HepG2 (cell line): ENCODE measurements around the gene CACNA2D1. TPM values are rescaled to one million over a fixed set of nuclear protein-coding genes. Genes with fewer than 3 reads are reported as not detected.

Experiments
- ATAC-seq: fragments of 200-7000 bp; cut with Tn5 transposase; 3 replicates; pipeline ENCODE4 v1.9.1; 2020; ENCODE audit warnings: mild to moderate bottlenecking, moderate library complexity
- BruUV-seq: library from RNA; stranded (reverse); fragments of 400-500 nt; replicated peaks from 2 replicates; lab custom pipeline; 2021; lab: Mats Ljungman, UMichigan
- CTCF ChIA-PET: fragments of 300-600 bp; formaldehyde crosslinking; extraction: SDS; loops from one replicate; lab custom pipeline; 2021; ENCODE audit warnings: low total read pairs, inconsistent platforms, low intra/inter-chr PET ratio; lab: Yijun Ruan, JAX
- POLR2A ChIA-PET: fragments of 350-600 bp; sonication (Branson Sonifier 250); formaldehyde crosslinking; loops from one replicate; lab custom pipeline; 2020; ENCODE audit warnings: antibody characterized with exemption, inconsistent platforms; lab: Yijun Ruan, JAX
- DNase-seq: peaks from one replicate; pipeline ENCODE4 v3.0.0-alpha.2; 2015; ENCODE audit warnings: low spot score
- FAIRE-seq: peaks from 3 replicates; lab custom pipeline; 2011; peaks lifted over from hg19 to GRCh38; lab: Jason Lieb, UNC
- H2AFZ ChIP-seq: one replicate; pipeline ENCODE4 v1.6.1; 2011; ENCODE audit warnings: low read length, inconsistent platforms
- H3K27ac ChIP-seq: fragments of 300-600 bp; 3 replicates; pipeline ENCODE4 v1.8.0; 2011; ENCODE audit warnings: mixed run types, mild to moderate bottlenecking, mixed read lengths, low read length, inconsistent platforms; ENCODE audit not compliant: insufficient read depth; ENCODE audit errors: extremely low read length
- H3K27me3 ChIP-seq, 2 experiments: fragments of 200-600 bp in 1 of 2; 2 replicates in 1 of 2; 3 replicates in 1 of 2; pipeline versions ENCODE4 v1.6.0 to v1.8.0; 2011; ENCODE audit warnings: low read length in 2 of 2, mild to moderate bottlenecking in 2 of 2, moderate library complexity in 2 of 2, inconsistent platforms in 1 of 2; ENCODE audit not compliant: insufficient read depth in 2 of 2, control insufficient read depth in 1 of 2
- H3K36me3 ChIP-seq, 2 experiments: fragments of 200-600 bp in 1 of 2; replicated peaks in 1 of 2; 2 replicates in 1 of 2; 3 replicates in 1 of 2; pipeline versions ENCODE4 v1.5.1 to v1.8.0; 2011; ENCODE audit warnings: low read length in 2 of 2, inconsistent platforms in 1 of 2; ENCODE audit not compliant: insufficient read depth in 2 of 2, control insufficient read depth in 1 of 2
- H3K4me1 ChIP-seq: 2 replicates; pipeline ENCODE4 v1.5.1; 2012; ENCODE audit warnings: low read length, inconsistent platforms; ENCODE audit not compliant: insufficient read depth
- H3K4me2 ChIP-seq: 2 replicates; pipeline ENCODE4 v1.6.0; 2011; ENCODE audit warnings: low read depth, low read length, inconsistent platforms
- H3K4me3 ChIP-seq, 3 experiments: fragments of 200-600 bp in 1 of 3; sonication (generic), shearing (Covaris generic) in 1 of 3; replicated peaks in 1 of 3; 2 replicates each; pipeline ENCODE4 v1.5.1; 2011 to 2016; ENCODE audit warnings: low read length in 3 of 3, inconsistent platforms in 2 of 3, low read depth in 2 of 3, mild to moderate bottlenecking in 2 of 3, control low read depth in 1 of 3, mixed read lengths in 1 of 3; ENCODE audit not compliant: insufficient read depth in 1 of 3
- H3K79me2 ChIP-seq: one replicate; pipeline ENCODE4 v1.6.1; 2011; ENCODE audit warnings: low read length, inconsistent platforms; ENCODE audit not compliant: insufficient read depth
- H3K9ac ChIP-seq: 2 replicates; pipeline ENCODE4 v1.6.0; 2011; ENCODE audit warnings: mild to moderate bottlenecking, low read depth, low read length, inconsistent platforms; ENCODE audit not compliant: insufficient read depth
- H3K9me3 ChIP-seq: 2 replicates; pipeline ENCODE4 v1.5.1; 2012; ENCODE audit warnings: mild to moderate bottlenecking, low read length
- H4K20me1 ChIP-seq: 2 replicates; pipeline ENCODE4 v1.6.0; 2011; ENCODE audit warnings: inconsistent platforms, mild to moderate bottlenecking, low read length, moderate library complexity; ENCODE audit not compliant: insufficient read depth
- KDM2A ChIP-seq: sonication (generic); formaldehyde crosslinking; IDR thresholded peaks from 2 replicates; pipeline ENCODE4 v1.4.0; 2020; ENCODE audit warnings: low read depth, missing genetic modification reagents, borderline replicate concordance
- KLF6 ChIP-seq: IDR thresholded peaks from 2 replicates; pipeline ENCODE4 v1.8.0; 2016; ENCODE audit warnings: missing biosample characterization, missing genetic modification reagents
- SUZ12 ChIP-seq: fragments of 150-350 bp; IDR thresholded peaks from 2 replicates; pipeline ENCODE4 v1.6.1; 2014; ENCODE audit warnings: low read depth, low read length
- WGBS: methylation state at CpG from one replicate; pipeline ENCODE4 v1.1.6; 2017; ENCODE audit warnings: low lambda C conversion rate; 5-methylcytosine and 5-hydroxymethylcytosine counted together
- in situ Hi-C: cut with HindIII; loops from 2 replicates; pipeline ENCODE4 v1.10.0; 2017; ENCODE audit warnings: low pct_unique_long_range_greater_than_20kb; ENCODE audit not compliant: extremely low pct_ligation_motif_present
- intact Hi-C: fragments of 100-400 bp; cut with micrococcal nuclease; formaldehyde crosslinking; loops from one replicate; pipeline ENCODE4 v1.10.0; 2022; ENCODE audit not compliant: unreplicated experiment
- polyA plus RNA-seq, 8 experiments: library from polyadenylated mRNA; depleted of rRNA in 3 of 8; stranded (reverse) in 7 of 8; unstranded in 1 of 8; fragments of >200 nt; fragmentation: Illumina TruSeq in 4 of 8; extraction: Trizol in 4 of 8; gene quantifications; 2 replicates each; pipeline versions ENCODE4 v1.2.1 to v1.2.3, GENCODE V29; 2011 to 2016; ENCODE audit warnings: low read depth in 4 of 8, missing spikeins in 1 of 8, mixed read lengths in 1 of 8; ENCODE audit not compliant: insufficient read depth in 1 of 8
- total RNA-seq, 5 experiments: library from RNA; depleted of rRNA; stranded (reverse); fragments of >200 nt; fragmentation: Illumina TruSeq; extraction: Trizol; gene quantifications; 2 replicates each; pipeline ENCODE4 v1.2.3, GENCODE V29; 2016; ENCODE audit warnings: low read depth in 1 of 5
- TF ChIP-seq, protein P1 (sequence below), 2 experiments: IDR thresholded peaks; 2 replicates each; pipeline ENCODE4 v1.6.1; 2011 to 2012; ENCODE audit warnings: low read length in 2 of 2, borderline replicate concordance in 1 of 2, low read depth in 1 of 2, mild to moderate bottlenecking in 1 of 2, moderate library complexity in 1 of 2
- TF ChIP-seq, protein P2 (sequence below): sonication (generic); formaldehyde crosslinking; IDR thresholded peaks from 2 replicates; pipeline ENCODE4 v1.4.0; 2020; ENCODE audit warnings: missing genetic modification reagents, mild to moderate bottlenecking, borderline replicate concordance

Gene CACNA2D1
- total and polyA plus RNA-seq, 2 of the 13 experiments (the other 11 are each of a cell fraction or from before 2014, with no cell fraction given) = not detected

DNA sequence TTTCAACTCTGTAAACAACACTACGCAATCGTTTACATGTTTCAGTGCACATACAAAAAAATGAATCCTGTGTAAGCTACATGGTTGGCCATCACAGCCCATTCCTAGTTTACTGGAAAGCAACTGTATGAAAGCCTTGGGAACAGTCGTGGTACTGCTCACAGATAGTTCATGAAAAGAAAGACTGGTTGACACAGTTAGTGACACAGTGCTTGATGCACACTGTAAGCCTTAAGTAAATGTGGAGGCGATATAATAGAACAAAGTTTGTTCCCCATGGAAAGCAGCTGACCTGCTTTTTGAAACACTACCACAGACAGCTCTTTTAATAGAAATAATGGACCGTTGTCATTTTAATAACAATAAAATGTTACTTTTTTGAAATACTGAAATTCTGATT, 5.1 kb downstream of the CACNA2D1 start:
- no peaks in the 10 kb centered on the region for H3K9me3 ChIP-seq
- ATAC-seq (no peak), FAIRE-seq (no peak), DNase-seq (no peak)
- H3K4me3 ChIP-seq = no peak overlapping the region
- in situ Hi-C loops = no loop called here
- WGBS = 3% methylated on average over 5 of the region's 5 CpGs
- no peaks in the 10 kb centered on the region for H3K4me1 ChIP-seq
- H3K27ac ChIP-seq = no peak overlapping the region
- no TSS peak for BruUV-seq
- POLR2A ChIA-PET = no interaction called here
- no peak overlapping the region for H2AFZ ChIP-seq
- H3K4me2 ChIP-seq = no peak overlapping the region
- H4K20me1 ChIP-seq = no peaks in the 10 kb centered on the region
- H3K36me3 ChIP-seq = no peaks in the 10 kb centered on the region
- CTCF ChIA-PET = no interaction called here
- TF ChIP-seq, protein P1, sequence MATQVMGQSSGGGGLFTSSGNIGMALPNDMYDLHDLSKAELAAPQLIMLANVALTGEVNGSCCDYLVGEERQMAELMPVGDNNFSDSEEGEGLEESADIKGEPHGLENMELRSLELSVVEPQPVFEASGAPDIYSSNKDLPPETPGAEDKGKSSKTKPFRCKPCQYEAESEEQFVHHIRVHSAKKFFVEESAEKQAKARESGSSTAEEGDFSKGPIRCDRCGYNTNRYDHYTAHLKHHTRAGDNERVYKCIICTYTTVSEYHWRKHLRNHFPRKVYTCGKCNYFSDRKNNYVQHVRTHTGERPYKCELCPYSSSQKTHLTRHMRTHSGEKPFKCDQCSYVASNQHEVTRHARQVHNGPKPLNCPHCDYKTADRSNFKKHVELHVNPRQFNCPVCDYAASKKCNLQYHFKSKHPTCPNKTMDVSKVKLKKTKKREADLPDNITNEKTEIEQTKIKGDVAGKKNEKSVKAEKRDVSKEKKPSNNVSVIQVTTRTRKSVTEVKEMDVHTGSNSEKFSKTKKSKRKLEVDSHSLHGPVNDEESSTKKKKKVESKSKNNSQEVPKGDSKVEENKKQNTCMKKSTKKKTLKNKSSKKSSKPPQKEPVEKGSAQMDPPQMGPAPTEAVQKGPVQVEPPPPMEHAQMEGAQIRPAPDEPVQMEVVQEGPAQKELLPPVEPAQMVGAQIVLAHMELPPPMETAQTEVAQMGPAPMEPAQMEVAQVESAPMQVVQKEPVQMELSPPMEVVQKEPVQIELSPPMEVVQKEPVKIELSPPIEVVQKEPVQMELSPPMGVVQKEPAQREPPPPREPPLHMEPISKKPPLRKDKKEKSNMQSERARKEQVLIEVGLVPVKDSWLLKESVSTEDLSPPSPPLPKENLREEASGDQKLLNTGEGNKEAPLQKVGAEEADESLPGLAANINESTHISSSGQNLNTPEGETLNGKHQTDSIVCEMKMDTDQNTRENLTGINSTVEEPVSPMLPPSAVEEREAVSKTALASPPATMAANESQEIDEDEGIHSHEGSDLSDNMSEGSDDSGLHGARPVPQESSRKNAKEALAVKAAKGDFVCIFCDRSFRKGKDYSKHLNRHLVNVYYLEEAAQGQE (IDR thresholded peaks at IDR 0.05; ENCODE audit: borderline replicate concordance in 1 of 2, low read depth in 1 of 2, low read length in 2 of 2) = no peak
- peaks cover 0 to 8% of the 10 kb centered on the region in 2 experiments; a peak in 2 of 5 replicates for H3K27me3 ChIP-seq
- intact Hi-C loops = no loop called here
- no peaks in the 10 kb centered on the region for H3K79me2 ChIP-seq
- H3K9ac ChIP-seq = no peak overlapping the region

DNA sequence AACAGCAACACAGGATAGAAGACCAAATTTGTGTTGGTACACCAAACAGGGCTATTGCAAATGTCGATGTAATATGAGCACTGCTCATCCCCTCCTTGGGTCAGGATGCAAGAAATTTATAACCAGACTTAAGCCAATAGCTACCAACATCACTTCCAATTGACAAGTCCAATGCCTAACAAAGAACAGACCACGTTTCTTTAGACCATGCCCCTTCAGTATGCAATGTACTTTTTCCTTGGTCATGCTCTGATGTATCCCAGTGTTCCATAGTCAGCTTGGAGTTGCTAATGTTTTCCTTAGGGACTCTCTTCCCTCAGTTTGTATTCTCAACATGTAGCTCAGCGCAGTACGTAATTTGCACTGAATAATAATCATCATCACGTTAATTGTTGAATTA, 7.8 kb downstream of the CACNA2D1 start:
- ChIA-PET POLR2A (no interaction called here), CTCF (no interaction called here)
- H3K9ac ChIP-seq = no peak overlapping the region
- DNase-seq (no peak), FAIRE-seq (no peak), ATAC-seq (no peak)
- intact Hi-C loops = no loop called here
- BruUV-seq = no TSS peak
- in situ Hi-C loops = no loop called here
- H3K27ac ChIP-seq = no peak overlapping the region
- H4K20me1 ChIP-seq = no peaks in the 10 kb centered on the region
- H3K4me3 ChIP-seq = no peak overlapping the region
- H3K4me2 ChIP-seq = no peak overlapping the region
- H3K4me1 ChIP-seq = no peaks in the 10 kb centered on the region
- no peak for TF ChIP-seq SUZ12
- TF ChIP-seq KDM2A = no peak
- no peak for TF ChIP-seq KLF6
- TF ChIP-seq, protein P2, sequence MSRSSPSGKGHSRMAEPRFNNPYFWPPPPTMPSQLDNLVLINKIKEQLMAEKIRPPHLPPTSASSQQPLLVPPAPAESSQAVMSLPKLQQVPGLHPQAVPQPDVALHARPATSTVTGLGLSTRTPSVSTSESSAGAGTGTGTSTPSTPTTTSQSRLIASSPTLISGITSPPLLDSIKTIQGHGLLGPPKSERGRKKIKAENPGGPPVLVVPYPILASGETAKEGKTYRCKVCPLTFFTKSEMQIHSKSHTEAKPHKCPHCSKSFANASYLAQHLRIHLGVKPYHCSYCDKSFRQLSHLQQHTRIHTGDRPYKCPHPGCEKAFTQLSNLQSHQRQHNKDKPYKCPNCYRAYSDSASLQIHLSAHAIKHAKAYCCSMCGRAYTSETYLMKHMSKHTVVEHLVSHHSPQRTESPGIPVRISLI = no peak
- no peaks in the 10 kb centered on the region for H3K9me3 ChIP-seq
- no peak overlapping the region for H2AFZ ChIP-seq
- H3K36me3 ChIP-seq = no peaks in the 10 kb centered on the region
- no peaks in the 10 kb centered on the region for H3K27me3 ChIP-seq
- H3K79me2 ChIP-seq = no peaks in the 10 kb centered on the region
- WGBS = 5% methylated on average over 5 of the region's 5 CpGs
